ENCODE measurements around the gene PIP5K1C. TPM values are rescaled to one million over a fixed set of nuclear protein-coding genes. Genes with fewer than 3 reads are reported as not detected.
"Not testable (repeated sequence)": the region's sequence is repeated elsewhere in the genome, so short reads cannot be mapped to it uniquely, and the experiment has no call there.

Gene PIP5K1C
- polyA plus RNA-seq, 10 donors = 16.4 to 25.5 (median 20.7) TPM

GRCh38 chr19:3679138-3679537 lies 21.1 kb downstream of the PIP5K1C start:
- no peak for DNase-seq

- DNase-seq = no peak
Measured at GRCh38 chr19:3678188-3678587, 22.1 kb downstream of the PIP5K1C start.

- no peak for DNase-seq
Measured at GRCh38 chr19:3674784-3675543, 25.3 kb downstream of the PIP5K1C start.

- DNase-seq = no peak
Measured at GRCh38 chr19:3673506-3674439, 26.5 kb downstream of the PIP5K1C start.

- DNase-seq = no peak
Measured at GRCh38 chr19:3672993-3673392, 27.3 kb downstream of the PIP5K1C start.

GRCh38 chr19:3672575-3672948 lies 27.7 kb downstream of the PIP5K1C start:
- no peak for DNase-seq

GRCh38 chr19:3671680-3672574 lies 28.3 kb downstream of the PIP5K1C start:
- peak in 1 of 3 donors; percentile 70 for DNase-seq

- peak; percentile 38 to 90 (median 79) for DNase-seq
Measured at GRCh38 chr19:3670796-3671679, 29.2 kb downstream of the PIP5K1C start.

GRCh38 chr19:3669947-3670795 lies 30.1 kb downstream of the PIP5K1C start:
- peak; percentile 67 to 92 (median 86) for DNase-seq

GRCh38 chr19:3669082-3669946 lies 31.0 kb downstream of the PIP5K1C start:
- DNase-seq = no peak

- peak in 1 of 3 donors; percentile 70 for DNase-seq
Measured at GRCh38 chr19:3668331-3669081, 31.8 kb downstream of the PIP5K1C start.

- DNase-seq = no peak
Measured at GRCh38 chr19:3667766-3668165, 32.5 kb downstream of the PIP5K1C start.

- no peak for DNase-seq
Measured at GRCh38 chr19:3667037-3667638, 33.1 kb downstream of the PIP5K1C start.

GRCh38 chr19:3666545-3666856 lies 33.8 kb downstream of the PIP5K1C start:
- DNase-seq = not testable (repeated sequence)

GRCh38 chr19:3665681-3666544 lies 34.4 kb downstream of the PIP5K1C start:
- peak in 1 of 3 donors; percentile 75 for DNase-seq

- no peak for DNase-seq
Measured at GRCh38 chr19:3664879-3665642, 35.2 kb downstream of the PIP5K1C start.

Data from muscle of back (tissue), 11 donors.